Measurements from ENCODE around the gene KRTAP3-1.
"Not testable (repeated sequence)": the region's sequence is repeated elsewhere in the genome, so short reads cannot be mapped to it uniquely, and the experiment has no call there.

KRTAP3-1 gene

DNA sequence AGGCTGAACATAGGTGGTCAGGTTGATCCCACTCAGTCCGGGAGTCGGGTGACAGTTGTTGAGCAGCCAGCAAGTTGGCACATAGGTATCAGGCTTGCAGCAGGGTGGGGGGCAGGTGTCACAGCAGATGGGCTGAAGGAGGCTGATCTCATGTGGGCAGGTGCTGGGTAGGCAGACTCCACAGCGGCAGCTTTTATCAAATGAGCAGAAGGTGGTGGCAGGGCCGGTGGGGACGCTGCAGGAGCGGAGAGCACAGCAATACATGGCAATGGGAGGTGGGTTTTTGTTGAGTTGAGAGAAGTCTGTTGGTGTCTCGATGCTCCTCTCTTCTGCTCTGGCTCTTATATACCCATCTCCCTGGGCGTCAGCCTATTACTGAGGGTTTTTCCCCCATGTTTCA lies at the start of gene KRTAP3-1:
Gene KRTAP3-1, minus strand, starts transcription at position 318 of the 400 bp plus-strand sequence. Its CDS starts 54 bp downstream, at position 264.
- no peak for DNase-seq (ENCODE audit: low read depth)

DNA sequence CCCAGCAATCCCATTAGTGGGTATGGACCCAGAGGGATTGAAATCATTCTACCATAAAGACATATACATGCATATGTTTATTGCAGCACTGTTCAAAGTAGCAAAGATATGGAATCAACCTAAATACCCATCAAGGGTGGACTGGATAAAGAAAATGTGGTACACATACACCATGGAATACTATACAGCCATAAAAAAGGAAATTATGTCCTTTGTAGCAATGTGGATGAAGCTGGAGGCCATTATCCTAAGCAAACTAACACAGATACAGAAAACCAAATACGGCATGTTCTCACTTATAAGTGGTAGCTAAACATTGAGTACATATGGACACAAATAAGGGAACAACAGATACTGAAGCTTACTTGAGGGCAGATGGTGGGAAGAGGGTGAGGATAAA lies 48.6 kb upstream of the KRTAP3-1 start:
- DNase-seq (ENCODE audit: low read depth) = no peak

DNA sequence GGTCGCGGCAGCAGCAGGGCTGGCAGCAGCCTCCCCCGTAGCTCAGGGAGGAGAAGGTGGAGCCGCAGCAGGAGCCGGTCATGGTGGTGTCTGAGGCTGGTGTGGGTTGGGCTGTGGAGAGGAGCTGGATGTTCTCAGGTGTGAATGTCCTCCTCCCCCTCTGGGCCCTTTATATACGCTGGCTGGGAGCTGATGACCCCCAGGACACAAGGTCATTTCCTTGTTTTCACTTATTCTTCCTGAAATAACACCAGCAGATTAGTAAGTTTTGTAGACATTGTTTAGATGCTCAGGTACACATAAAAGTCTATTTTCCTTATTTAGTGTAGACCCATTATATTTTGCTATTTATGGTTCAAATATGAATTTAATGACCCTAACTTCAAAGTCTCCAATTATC lies 46.2 kb upstream of the KRTAP3-1 start, which contains the start of gene KRTAP2-2:
Gene KRTAP2-2, minus strand, starts transcription at position 101 of the 400 bp plus-strand sequence. Its CDS starts 19 bp downstream, at position 82.
- not testable (repeated sequence) for DNase-seq (ENCODE audit: low read depth)

DNA sequence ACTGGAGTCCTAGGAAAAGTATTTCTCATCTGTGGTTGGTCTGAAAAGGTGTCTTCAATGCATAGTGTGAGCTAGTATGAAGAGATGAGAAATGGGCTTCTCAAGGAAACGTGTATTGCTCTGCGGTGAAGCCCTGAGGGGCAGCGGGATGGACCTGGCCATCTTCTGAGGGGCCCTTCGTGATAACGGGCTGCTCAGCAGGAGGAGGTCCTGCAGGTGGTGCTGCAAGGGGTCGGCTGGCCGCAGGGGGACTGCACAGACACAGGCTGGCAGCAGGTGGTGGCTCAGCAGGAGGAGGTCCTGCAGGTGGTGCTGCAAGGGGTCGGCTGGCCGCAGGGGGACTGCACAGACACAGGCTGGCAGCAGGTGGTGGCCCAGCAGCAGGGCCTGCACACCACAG lies 45.6 kb upstream of the KRTAP3-1 start:
- DNase-seq (ENCODE audit: low read depth) = not testable (repeated sequence)

DNA sequence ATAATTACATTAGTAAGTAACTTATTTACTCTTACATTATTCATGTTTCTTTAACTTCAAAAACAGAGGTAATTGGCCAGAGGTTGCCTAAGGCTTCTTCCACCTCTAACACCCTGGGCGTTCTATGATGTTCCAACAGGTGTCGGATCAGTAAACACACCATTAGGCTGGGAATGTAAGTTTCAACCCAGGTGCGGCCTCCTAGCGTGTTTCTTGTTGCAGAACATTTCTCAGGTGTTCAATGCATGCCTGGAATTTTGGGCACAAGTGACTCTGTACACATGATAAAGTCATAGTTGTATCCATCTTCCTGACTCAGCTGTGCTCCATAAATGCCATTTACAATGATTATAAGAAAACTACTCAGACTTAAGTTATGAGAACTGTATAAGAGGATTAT lies 45.1 kb upstream of the KRTAP3-1 start:
- no peak for DNase-seq (ENCODE audit: low read depth)

DNA sequence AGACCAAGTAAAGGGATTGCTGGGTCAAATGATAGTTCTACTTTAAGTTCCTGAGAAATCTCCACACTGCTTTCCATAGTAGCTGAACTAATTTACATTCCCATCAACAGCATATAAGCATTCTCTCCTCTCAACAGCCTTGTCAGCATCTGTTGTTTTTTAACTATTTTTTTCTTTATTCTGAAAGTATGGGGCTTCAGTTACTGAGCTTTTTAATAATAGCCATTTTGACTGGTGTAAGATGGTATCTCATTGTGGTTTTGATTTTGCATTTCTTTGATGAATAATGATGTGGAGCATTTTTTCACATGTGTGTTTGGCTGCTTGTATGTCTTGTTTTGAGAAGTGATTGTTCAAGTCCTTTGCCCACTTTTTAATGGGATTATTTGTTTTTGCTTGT lies 43.6 kb upstream of the KRTAP3-1 start:
- no peak for DNase-seq (ENCODE audit: low read depth)

DNA sequence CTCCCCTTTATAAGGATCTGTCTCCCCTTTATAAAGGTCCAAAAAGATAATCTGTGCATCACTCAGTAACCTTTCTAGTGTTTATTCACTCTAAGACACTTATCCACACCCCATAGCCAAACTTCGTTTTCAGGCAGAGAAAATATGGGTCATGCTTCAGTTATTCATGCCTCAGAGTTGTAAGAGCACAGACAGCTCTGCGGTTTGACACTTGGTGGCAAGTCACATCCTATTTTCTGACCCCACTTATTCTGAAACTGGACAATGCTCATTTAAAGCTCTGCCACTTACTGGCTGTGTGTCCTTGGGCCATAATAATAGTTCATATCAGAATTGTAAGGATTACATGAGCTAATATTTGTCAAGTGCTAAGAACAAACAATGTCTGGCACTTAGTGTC lies 40.2 kb upstream of the KRTAP3-1 start:
- no peak for DNase-seq (ENCODE audit: low read depth)

DNA sequence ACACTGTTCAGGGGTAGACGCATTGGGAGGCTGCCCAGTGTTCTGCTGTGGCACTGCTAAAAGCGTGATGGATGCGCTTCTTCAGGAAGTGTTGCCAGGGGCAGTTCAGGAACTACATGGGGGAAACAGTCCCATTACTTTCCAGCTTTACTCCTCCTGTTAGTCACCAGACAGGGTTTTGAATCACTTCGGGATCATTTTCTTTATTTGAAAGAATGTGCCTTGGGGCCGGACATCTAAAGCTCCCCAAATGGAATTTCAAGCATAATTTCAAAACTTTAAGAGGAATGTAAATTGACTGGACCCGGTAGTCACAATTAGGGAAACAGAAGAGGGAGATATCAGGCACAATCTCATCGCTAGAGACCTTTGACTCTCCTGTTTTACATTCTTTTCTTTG lies 39.5 kb upstream of the KRTAP3-1 start:
- DNase-seq (ENCODE audit: low read depth) = no peak

DNA sequence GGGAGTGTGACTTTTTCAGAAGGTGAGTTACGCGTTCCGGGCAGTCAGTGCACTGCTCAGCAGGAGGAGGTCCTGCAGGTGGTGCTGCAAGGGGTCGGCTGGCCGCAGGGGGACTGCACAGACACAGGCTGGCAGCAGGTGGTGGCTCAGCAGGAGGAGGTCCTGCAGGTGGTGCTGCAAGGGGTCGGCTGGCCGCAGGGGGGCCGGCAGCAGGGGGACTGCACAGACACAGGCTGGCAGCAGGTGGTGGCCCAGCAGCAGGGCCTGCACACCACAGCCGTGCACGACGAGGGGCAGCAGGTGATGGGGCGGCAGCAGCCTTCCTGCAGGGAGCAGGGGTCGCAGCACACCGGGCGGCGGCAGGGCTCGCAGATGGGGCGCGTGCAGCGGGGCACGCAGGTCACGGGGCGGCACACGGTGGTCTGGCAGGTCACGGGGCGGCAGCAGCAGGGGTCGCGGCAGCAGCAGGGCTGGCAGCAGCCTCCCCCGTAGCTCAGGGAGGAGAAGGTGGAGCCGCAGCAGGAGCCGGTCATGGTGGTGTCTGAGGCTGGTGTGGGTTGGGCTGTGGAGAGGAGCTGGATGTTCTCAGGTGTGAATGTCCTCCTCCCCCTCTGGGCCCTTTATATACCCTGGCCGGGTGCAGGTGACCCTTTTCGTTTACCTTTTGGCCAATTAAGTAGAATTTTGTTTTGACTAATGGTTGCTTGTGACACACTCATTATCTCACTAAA lies 38.0 kb upstream of the KRTAP3-1 start, which contains the start of gene KRTAP2-1:
Gene KRTAP2-1, minus strand, starts transcription at position 582 of the 731 bp plus-strand sequence. Its CDS starts 49 bp downstream, at position 533.
- DNase-seq (ENCODE audit: low read depth) = not testable (repeated sequence)

DNA sequence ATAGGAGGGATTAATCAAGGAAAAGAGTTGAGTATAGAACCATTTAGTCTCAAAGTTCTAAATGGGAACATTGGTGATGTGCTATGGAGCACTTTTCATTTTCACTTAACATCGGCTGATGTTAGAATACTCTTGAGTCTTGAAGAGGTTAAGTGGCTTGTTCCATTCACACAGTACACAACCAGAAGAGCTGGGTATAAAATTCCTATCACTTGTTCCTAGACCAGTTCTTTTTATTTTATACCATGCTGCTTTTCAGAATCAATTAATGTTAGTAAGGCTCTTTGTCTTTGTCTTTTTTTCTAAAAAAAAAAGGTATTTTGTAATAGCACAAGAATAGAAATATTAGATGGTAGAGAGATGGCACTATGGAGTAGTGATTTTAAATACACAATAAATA lies 34.0 kb upstream of the KRTAP3-1 start:
- no peak for DNase-seq (ENCODE audit: low read depth)

DNA sequence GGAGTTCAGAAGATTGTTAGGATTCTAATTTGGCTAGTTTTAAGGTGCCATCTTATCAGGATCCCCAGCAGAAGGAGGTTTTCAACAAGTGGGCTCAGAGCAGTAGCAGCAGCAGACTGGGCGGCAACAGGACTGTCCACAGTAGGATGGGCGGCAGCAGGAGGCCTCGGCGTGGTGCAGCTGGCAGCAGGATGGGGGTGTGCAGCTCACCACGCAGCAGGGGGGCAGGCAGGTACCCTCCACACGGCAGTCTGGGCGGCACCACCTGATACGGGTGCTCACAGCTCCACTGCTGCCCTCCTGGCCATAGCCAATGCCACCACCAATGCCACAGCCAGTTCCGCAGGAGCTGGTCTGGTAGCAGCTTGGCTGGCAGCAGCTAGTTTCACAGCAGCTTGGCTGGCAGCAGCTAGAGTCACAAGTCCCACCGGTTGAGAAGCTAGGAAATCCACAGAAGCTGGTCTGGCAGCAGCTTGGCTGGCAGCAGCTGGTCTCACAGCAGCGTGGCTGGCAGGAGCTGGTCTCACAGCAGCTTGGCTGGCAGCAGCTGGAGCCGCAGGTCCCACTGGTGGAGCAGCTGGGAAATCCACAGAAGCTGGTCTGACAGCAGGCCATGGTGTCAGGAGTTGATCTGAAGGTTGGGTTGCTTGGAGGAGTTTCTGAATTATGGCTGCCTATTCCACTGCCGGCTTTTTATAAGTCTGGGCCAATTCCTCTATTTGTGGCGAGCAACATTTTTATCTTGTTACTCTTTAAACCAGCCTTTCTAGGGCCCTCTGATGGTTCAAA lies 32.0 kb upstream of the KRTAP3-1 start, which contains the start of gene KRTAP1-1:
Gene KRTAP1-1, minus strand, starts transcription at position 668 of the 789 bp plus-strand sequence. Its CDS starts 53 bp downstream, at position 615.
- DNase-seq (ENCODE audit: low read depth) = not testable (repeated sequence)

DNA sequence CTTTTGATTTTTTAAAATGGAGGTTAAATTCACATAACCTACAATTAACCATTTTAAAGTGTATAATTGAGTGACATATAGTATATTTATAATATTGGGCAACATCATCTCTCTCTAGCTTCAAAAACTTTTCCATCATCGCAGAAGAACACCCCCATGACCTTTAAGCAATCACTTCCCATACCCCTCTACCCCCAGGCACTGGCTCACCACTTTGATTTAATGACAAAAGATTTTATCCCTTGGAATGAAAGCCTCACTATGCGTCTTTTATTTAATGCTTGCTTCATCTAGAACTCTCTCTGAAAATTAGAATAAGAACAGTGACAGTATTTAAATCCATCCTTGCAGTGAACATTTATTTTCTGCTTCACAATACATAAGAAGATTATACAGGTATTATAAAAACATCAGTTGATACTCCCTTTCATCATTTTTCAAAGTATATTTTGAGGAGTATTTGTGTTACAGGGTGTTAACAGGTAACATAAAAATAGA lies 29.0 kb upstream of the KRTAP3-1 start:
- no peak for DNase-seq (ENCODE audit: low read depth)

DNA sequence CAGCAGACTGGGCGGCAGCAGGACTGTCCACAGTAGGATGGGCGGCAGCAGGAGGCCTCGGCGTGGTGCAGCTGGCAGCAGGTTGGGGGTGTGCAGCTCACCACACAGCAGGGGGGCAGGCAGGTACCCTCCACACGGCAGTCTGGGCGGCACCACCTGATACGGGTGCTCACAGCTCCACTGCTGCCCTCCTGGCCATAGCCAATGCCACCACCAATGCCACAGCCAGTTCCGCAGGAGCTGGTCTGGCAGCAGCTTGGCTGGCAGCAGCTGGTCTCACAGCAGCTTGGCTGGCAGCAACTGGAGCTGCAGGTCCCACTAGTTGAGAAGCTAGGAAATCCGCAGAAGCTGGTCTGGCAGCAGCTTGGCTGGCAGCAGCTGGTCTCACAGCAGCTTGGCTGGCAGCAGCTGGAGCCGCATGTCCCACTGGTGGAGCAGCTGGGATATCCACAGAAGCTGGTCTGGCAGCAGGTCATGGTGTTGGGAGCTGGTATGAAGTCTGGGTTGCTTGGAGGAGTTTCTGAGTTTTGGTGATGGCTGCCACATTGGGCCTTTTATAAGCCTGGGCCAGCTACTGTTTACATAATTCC lies 25.5 kb upstream of the KRTAP3-1 start, which contains the start of gene KRTAP1-3:
Gene KRTAP1-3, minus strand, starts transcription at position 529 of the 590 bp plus-strand sequence. Its CDS starts 53 bp downstream, at position 476.
- DNase-seq (ENCODE audit: low read depth) = not testable (repeated sequence)

DNA sequence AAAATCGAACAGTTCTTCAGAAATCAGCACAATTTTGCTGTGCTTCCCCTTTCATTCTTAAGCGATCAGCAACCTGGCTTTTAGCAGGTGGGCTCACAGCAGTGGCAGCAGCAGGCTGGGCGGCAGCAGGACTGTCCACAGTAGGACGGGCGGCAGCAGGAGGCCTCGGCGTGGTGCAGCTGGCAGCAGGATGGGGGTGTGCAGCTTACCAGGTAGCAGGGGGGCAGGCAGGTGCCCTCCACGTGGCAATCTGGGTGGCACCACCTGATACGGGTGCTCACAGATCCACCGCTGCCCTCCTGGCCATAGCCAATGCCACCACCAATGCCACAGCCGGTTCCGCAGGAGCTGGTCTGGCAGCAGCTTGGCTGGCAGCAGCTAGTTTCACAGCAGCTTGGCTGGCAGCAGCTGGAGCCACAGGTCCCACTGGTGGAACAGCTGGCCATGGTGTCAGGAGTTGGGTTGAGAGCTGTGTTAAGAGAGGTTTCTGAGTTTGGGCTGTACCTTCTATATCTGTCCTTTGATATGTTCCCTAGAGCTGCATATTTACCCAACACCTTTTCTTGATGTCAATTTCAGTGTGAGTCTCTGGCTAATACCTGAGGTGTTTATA lies 20.8 kb upstream of the KRTAP3-1 start, which contains the start of gene KRTAP1-4:
Gene KRTAP1-4, minus strand, starts transcription at position 563 of the 613 bp plus-strand sequence. Its CDS starts 117 bp downstream, at position 446.
- no peak for DNase-seq (ENCODE audit: low read depth)

DNA sequence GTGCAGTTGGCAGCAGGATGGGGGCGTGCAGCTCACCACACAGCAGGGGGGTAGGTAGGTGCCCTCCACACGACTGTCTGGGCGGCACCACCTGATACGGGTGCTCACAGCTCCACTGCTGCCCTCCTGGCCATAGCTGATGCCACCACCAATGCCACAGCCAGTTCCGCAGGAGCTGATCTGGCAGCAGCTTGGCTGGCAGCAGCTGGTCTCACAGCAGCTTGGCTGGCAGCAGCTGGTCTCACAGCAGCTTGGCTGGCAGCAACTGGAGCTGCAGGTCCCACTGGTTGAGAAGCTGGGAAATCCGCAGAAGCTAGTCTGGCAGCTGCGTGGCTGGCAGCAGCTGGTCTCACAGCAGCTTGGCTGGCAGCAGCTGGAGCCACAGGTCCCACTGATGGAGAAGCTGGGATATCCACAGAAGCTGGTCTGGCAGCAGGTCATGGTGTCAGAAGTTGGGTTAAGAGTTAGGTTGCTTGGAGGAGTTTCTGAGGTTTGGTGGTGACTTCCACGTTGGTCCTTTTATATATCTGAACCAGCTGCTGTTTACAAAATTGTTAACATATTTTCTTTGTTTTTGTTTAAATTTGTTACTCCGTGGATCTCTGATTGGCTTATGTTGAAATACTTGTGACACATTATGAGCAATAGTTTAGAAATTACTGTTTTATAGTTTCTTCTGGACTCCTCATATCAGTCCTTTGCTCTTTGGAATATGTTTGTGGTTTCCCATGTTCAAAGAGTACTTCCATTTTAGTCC lies 18.0 kb upstream of the KRTAP3-1 start, which contains the start of gene KRTAP1-5:
Gene KRTAP1-5, minus strand, starts transcription at position 494 of the 757 bp plus-strand sequence. Its CDS starts 53 bp downstream, at position 441.
- no peak for DNase-seq (ENCODE audit: low read depth)

DNA sequence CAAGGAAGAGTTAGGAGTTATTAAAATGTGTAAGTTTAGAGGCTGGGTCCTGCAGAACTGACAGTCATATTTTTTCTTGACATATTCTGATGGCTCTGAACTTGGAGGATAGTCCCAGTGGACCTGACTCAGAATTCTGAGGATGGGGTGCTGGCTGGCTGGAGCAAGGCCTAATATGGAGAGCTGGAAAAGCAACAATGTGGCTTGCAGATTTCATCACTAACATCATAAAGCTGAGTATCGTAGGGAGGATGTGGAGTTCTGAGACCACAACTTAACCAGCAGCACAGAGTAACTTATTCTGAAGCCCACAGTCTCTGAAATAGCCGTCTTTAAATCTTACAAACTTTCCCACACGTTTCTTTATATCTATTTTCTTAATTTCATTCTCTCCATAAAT lies 15.8 kb upstream of the KRTAP3-1 start:
- DNase-seq (ENCODE audit: low read depth) = no peak

DNA sequence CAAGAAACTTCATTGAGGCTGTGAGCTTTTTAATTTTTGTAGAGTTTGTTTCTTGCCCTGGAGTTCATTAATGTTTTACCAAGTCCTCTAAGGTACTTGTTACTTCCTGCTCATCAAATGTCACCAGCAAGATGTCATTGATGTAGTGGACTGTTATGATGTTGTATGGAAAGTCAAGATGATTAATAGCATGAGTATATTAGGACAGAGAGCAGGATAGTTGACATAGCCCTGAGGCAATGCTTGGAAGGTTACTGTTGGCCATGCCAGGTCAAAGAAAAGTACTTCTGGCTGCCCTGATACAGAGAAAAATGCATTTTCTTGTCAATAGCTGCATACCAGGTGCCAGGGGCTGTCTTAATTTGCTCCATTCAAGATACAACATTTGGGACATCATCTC lies 11.4 kb upstream of the KRTAP3-1 start:
- no peak for DNase-seq (ENCODE audit: low read depth)

DNA sequence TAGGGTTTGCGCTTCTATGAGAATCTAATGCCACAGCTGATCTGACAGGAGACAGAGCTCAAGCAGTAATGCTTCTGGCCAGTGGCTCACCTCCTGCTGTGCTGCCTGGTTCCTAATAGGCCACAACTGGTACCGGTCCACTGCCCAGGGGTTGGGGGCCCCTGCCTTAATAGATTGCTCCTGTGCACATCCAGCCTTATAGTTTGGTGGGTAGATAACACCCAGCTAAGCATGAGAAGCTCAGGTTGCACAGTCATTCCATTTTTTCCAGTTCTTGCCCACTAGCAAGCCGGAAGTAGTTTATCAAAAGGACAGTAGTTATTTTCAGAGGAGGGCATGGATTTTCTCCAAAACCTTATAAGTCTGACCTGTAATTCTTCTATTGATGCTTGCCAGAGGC lies 10.5 kb upstream of the KRTAP3-1 start:
- no peak for DNase-seq (ENCODE audit: low read depth)

DNA sequence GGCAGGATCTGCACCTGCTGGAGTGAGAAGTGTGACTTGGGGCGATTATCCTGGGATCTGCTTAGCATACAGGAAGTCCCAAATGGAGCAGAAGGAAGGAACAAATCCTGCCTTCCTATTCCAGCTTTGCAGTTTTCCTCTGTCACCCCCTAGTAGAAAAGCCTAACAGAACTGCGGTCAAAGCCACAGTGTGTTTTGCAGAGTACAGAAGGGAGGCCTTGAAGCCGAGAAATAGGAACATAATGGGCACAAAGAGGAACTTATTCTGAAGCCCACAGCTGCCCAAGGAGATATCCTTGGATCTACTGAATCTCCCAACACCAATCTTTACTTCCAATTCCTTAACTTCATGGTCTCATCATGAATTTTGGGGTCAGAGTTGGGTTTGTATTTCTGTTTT lies 9.6 kb upstream of the KRTAP3-1 start:
- no peak for DNase-seq (ENCODE audit: low read depth)

DNA sequence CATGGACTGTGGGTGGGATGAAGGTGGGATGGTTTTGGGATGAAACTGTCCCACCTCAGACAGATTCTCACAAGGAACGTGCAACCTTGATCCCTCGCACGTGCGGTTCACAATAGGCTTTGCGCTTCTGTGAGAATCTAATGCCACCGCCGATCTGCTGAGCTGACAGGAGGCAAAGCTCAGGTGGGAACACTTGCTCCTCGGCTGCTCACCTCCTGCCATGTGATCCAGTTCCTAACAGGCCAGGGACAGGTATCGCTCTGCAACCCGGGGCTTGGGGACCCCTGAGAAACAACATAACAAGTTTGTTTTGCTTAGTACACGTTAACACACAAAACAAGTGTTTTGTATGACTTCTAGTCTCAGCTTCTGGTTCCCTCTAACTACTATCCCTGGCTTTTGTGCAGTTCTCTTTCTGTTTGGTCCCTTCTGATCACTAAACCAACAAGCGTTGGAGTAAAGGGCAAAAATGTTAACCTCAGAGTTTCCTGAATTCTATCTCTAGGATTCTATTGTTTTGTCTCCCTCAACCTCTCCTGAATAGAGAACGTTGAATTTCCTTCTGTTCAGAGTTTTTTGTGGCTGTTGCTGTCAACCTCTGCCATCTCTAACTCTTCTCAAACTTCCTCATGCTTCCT lies 7.8 kb upstream of the KRTAP3-1 start:
- no peak for DNase-seq (ENCODE audit: low read depth)
